Umbilical cord (tissue), 2 donors: Measurements from ENCODE around the gene VAMP1. TPM values are rescaled to one million over a fixed set of nuclear protein-coding genes. Genes with fewer than 3 reads are reported as not detected.
"Not testable (repeated sequence)": the region's sequence is repeated elsewhere in the genome, so short reads cannot be mapped to it uniquely, and the experiment has no call there.

ENCODE experiments used
- DNase-seq: peaks from one replicate; pipeline ENCODE4 v3.0.0-alpha.2; 2015; ENCODE audit warnings: low spot score
- total RNA-seq: library from RNA; depleted of rRNA; stranded (reverse); fragments of >200 nt; gene quantifications from one replicate; pipeline ENCODE4 v1.2.3, GENCODE V29; 2014; ENCODE audit warnings: low replicate concordance; ENCODE audit not compliant: insufficient read depth

VAMP1 gene, protein sequence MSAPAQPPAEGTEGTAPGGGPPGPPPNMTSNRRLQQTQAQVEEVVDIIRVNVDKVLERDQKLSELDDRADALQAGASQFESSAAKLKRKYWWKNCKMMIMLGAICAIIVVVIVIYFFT
- total RNA-seq = 1.2 TPM

DNA sequence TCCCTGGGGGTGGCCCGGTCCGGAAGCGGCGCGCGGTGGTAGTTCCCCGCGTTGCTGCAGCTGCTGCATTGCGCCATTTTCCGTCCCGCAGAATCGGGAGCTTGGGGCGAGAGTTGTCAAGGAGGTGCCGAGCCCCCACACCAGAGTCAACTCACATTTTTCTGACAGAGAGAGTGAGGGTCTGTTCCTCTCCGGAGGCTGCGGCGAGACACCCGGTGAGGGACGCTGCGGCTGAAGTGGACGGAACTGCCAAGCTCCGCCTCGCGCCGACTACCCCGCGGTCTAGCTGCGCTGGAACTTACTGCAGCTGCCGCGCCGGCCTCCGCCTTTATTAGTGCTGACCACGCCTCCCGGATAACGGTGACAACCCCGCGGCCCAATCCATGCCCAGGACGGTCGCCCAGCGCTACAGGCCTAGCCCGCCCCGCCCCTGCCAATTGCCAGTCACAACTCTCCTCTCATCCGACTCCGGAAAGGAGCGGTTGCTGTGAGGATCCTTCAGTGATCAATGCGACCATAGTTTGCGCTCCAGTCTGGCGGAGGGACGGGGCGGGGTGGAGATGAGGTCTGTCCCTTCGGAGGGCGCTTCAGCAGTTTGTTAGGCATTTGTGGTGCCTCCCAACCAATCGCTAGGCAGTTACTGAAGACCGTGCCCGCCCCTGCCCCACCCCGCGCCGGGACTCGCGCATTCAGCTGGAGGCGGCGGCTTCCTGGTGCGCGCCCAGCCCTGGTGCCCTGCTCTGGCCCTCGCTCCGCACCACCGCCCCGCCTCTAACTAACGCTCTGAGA, at the start of gene VAMP1:
Gene VAMP1 (minus strand): TSS at position 303 of the 789 bp plus-strand sequence. CDS start 146 bp downstream, at position 157.
- DNase-seq = peak; percentile 99

DNA sequence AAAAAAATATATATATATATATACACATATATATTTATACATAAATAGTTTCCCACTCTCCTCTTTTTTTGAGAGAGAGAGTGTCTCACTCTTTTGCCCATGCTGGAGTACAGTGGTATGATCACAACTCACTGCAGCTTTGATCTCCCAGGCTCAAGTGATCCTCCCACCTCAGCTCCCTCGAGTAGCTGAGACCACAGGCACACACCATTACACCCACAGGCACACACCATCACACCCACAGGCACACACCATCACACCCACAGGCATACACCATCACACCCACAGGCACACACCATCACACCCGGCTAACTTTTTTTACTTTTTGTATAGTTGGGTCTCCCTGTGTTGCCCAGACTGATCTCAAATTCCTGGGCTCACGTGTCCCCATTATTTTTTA, 49.7 kb upstream of the VAMP1 start:
- no peak for DNase-seq

DNA sequence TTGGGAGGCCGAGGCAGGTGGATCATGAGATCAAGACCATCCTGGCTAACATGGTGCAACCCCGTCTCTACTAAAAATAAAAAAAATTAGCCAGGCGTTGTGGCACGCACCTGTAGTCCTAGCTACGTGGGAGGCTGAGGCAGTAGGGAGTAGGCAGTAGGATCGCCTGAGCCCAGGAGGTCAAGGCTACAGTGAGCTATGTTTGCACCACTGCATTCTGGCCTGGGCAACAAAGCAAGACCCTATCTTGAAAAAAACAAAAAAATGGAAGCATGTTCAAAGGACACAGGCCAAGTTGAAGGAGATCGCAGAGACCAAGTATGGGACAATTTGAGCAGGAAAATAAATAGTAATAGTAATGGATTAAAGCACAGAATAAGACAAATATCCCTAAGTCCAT, 37.6 kb upstream of the VAMP1 start:
- no peak for DNase-seq

DNA sequence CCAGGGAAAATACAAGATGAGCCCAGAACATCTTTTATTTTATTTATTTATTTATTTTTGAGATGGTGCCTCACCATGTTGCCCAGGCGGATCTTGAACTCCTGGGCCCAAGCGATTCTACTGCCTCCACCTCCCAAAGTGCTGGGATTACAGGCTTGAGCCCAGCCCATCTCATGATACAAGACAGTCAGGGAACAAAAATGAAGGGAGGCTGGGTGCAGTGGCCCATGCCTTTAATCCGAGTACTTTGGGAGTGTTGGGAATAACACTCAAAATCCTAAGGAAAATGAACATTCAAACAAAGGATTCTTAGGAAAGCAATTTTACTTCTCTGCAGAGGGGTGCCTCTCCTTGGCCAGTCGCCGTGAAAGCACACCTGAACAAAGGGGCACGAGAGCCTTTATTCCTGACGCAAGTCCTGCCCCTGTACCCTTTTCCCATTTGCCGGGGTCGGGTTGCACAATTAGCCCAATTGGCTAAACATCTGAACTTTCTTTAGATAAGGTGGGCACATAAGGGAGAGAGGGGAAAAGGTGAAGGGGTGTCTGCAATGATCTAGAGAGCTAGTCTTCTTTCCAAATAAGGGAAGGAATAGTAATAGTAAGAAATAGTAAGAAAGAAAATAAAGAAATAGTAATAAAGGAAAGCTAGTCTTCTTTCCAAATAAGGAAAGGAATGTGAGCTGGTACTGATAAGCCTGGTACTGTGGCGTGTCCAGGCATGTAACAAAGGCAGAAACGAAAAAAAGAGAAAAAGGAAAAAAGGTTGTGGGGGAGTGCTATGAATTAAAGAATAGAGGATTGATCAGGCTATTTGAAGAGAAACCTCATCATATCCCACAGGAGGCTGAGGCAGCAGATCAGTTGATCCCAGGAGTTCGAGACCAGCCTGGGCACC, 36.9 kb upstream of the VAMP1 start:
- peak; percentile 62 for DNase-seq

DNA sequence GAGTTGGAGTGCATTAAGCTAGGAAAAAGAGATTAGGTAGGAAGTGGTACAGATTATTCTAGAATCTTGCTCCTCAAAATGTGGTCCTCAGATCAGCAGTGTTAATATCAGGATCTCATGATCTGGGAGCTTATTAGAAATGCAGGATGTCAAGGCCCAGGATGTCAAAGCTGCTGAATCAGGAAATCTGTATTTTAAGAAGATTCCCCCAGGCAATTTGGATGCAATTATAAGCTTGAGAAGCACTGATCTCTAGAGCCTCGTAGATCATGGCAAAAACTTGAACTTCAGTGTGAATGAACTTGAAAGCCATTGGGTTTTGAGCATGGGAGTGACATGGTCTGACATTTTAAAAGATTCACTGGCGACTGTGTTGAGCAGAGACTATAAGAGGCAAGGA, 30.0 kb upstream of the VAMP1 start:
- no peak for DNase-seq

DNA sequence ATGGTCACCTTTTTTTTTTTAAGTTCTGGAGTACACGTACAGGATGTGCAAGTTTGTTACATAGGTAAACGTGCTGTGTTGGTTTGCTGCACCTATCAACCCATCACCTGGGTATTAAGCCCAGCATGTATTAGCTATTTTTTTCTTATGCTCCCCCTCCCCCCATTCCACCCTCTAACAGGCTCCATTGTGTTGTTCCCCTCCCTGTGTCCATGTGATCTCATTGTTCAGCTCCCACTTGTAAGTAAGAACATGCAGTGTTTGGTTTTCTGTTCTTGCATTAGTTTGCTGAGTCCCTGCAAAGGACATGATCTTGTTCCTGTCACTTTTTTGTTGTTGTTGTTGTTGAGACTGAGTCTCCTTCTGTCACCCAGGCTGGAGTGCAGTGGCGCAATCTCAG, 26.8 kb upstream of the VAMP1 start:
- DNase-seq = not testable (repeated sequence)

DNA sequence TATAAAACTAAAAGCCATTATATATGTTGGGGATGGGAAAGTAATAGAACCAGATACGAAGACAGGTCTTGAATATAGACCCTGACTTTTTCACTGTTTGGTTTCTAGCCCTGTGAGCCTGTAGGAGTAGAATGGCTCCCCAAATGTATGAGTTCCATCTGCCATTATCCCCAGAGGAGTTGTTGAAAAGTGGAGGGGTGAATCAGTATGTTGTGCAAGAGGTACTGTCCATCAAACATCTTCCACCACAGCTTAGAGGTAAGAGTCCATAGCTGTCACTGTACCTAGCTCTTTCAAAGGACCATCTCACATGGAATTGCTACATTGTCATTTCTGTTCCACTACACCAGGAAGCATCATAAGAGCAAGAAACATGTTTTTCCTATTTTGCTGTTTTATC, 24.5 kb upstream of the VAMP1 start:
- no peak for DNase-seq

DNA sequence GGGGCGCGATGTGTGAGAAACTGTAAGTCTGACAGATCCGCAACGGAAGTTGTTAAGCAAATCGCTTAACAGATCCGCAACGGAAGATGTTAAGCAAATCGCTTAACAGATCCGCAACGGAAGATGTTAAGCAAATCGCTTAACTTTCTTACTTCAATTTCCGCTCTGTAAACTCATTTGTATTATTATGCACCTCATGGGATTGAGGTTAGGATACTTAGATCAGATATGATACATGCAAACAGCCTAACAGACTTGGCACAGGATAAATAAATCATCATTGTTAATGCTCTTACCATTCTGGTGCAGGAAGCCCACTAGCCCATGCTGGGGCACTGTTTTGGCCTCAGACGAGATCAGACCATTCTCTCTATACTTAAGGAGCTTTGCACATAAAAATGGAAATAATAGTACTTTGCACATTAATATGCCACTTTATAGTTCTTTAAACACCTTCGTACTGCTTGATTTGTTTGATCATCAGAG, 23.8 kb upstream of the VAMP1 start:
- peak; percentile 10 for DNase-seq

DNA sequence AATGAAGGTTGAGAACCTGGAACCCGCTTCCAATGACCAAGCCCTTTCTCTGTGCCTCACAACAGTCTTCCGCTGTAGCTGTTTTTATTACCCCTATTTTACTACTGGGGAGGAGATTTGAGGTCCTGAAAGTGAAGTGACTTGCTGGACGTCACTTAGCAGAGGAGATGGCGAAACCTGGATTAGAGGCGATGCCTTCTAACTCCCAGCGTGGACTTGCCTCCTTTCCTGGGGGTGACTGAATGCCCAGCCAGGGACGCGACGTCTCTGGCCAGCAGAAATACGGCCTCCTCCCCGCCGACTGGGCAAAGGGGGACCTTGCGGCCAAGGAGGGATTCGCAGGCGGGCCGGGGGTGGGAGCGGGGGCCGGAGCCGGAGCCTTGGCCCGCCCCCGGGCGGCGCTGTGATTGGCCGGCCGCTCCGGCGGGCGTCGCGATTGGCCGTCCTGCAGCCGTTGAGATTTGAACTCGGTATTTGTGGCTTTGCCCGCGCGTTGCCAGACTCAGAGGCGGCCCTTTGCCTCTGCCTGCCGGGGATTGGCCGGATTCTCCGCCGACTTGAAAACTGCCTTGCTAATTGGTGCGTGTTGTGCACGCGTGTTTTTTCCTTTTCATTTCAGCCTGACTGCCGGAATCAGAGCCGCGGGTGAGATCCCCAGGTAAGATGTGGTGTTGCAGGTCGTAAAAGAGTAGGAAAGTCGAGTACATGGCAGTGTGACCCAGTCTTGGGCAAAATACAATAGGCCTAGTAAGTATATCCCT, 23.2 kb upstream of the VAMP1 start, which contains the start of gene NCAPD2:
Gene NCAPD2 (plus strand): TSS at position 606 of the 761 bp plus-strand sequence. CDS start 997 bp downstream, outside the sequence.
- peak; percentile 98 for DNase-seq

DNA sequence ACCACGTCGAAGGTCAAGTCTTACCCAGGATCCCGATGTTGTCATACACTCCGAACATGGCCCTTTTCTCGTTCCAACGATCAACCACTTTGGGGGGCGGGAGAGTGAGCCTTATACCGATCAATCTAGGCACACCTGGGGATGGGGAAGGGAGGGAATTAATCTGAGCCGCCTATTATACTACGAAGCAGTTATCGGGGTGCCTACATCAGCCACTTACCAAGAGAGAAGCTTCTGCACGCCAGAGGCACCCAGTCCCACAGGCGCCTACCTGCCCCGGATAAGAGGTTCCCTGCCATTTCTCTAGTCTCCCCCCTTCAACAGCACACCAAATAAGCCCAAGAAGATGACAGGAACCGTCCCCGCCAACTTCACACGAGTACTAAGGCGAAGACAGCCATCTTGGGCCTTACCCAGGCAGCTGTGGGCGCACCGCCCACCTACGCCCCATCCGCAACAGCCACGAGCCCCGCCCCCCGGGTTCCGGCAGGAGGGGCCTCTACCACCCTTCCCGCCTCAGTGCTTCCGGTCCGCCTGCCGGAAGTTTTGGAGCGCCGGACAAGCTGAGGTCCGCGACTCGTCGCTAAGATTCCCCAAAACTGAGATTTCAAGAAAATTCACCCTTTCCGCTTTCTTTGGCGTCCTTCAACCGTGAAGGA, 22.5 kb upstream of the VAMP1 start, which contains the start of gene MRPL51:
Gene MRPL51 (minus strand): TSS at position 425 of the 659 bp plus-strand sequence. CDS start 126 bp downstream, at position 299.
- DNase-seq = peak; percentile 97

DNA sequence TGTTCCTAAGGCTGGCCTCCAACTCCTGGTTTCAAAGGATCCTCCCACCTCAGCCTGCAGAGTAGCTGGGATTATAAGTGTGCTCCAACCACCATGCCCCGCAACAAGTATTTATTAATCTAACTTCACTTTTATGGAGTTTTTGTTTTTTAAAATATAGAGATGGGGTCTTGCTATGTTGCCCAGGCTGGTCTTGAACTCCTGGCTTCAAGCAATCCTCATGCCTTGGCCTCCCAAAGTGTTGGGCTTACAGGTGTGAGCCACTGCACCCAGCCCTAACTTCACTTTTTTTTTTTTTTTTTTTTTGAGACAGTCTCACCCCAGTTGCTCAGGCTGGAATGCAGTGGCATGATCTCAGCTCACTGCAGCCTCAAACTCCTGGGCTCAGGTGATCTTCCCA, 20.2 kb upstream of the VAMP1 start:
- DNase-seq = not testable (repeated sequence)

DNA sequence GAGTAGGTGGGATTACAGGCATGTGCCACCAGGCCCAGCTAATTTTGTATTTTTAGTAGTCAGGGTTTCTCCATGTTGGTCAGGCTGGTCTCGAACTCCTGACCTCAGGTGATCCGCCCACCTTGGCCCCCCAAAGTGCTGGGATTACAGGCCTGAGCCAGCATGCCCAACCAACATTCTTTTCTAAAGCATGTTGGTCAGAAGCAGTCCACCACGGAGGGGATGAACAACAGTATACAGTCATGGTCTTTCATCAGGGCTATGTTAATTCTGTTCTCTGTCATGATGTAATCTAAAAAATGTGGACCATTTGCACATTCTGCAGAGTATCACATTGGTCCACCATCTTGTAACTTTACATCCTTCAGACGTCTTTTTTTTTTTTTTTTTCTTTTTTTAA, 19.0 kb upstream of the VAMP1 start:
- no peak for DNase-seq

DNA sequence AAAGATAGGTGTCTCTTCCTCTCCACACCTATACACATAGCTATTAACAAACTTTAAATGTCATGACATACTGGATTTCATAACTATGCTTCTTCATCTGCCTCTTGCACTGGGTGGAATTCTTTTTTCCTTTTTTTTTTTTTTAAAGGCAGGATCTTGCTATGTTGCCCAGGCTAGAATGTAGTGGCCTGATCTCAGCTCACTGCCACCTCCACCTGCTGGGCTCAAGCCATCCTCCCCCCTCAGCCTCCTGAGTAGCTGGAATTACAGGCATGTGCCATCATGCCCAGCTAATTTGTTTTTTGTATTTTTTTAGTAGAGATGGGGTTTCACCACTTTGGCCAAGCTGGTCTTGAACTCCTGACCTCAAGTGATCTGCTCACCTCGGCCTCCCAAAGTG, 17.8 kb upstream of the VAMP1 start:
- no peak for DNase-seq

DNA sequence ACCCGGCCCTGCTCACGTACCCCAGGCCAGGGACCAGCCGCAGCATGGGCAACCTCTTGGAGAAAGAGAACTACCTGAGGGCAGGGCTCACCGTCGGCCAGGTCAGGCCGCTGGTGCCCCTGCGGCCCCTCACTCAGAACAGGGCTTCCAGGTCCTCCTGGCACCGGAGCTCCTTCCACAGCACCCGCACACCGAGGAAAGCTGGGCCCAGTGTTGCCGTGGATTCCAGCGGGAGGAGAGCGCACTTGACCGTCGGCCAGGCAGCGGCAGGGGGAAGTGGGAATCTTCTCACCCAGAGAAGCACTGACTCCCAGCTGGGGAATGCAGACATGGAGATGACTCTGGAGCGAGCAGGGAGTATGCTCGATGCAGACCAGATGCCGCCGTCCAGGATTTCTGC, 7.9 kb upstream of the VAMP1 start:
- no peak for DNase-seq

DNA sequence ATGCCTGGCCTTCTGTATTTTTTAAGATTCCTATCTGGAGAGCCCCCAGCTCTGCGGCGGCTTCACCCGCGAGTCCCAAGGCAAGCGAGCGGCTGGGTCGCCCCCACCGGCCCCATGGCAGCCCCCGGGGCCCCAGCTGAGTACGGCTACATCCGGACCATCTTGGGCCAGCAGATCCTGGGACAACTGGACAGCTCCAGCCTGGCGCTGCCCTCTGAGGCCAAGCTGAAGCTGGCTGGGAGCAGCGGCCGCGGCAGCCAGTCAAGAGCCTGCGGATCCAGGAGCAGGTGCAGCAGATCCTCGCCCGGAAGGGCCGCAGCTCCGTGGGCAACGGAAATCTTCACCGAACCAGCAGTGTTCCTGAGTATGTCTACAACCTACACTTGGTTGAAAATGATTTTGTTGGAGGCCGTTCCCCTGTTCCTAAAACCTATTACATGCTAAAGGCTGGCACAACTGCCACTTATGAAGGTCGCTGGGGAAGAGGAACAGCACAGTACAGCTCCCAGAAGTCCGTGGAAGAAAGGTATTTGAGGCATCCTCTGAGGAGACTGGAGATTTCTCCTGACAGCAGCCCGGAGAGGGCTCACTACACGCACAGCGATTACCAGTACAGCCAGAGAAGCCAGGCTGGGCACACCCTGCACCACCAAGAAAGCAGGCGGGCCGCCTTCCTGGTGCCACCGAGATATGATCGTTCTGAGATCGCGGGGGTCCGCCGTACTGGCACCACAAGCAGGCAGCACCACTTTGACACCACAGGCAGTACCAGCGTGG, 7.3 kb upstream of the VAMP1 start:
- not testable (repeated sequence) for DNase-seq

DNA sequence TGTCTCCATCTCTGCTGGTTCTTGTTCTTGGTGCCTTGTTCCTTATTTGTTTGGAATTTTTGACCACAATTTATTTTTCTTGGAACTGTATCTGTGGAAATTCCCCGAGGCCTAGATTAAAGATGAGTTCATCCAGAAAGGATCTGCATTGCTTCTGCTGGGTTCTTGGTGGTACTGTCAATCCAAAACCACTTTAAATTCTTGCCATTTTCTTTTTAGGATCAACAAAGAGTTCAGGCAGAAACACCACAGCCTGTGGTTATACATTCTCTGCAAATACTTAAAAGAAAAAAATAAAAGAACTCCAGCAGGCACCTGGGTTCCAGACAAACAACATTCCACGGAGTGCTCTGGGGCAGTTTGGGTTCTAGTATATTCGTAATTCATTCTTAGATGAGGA, 6.0 kb upstream of the VAMP1 start:
- DNase-seq = no peak

DNA sequence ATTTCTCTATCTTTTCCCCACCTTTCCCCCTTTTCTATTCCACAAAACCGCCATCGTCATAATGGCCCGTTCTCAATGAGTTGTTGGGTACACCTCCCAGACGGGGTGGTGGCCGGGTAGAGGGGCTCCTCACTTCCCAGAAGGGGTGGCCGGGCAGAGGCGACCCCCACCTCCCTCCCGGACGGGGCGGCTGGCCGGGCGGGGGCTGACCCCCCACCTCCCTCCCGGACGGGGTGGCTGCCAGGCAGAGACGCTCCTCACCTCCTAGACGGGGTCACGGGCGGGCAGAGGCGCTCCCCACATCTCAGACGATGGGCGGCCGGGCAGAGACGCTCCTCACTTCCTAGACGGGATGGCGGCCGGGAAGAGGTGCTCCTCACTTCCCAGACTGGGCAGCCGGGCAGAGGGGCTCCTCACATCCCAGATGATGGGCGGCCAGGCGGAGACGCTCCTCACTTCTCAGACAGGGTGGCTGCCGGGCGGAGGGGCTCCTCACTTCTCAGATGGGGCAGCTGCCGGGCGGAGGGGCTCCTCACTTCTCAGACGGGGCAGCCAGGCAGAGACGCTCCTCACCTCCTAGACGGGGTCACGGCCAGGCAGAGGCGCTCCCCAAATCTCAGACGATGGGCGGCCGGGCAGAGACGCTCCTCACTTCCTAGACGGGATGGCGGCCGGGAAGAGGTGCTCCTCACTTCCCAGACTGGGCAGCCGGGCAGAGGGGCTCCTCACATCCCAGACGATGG, 4.9 kb upstream of the VAMP1 start:
- not testable (repeated sequence) for DNase-seq

DNA sequence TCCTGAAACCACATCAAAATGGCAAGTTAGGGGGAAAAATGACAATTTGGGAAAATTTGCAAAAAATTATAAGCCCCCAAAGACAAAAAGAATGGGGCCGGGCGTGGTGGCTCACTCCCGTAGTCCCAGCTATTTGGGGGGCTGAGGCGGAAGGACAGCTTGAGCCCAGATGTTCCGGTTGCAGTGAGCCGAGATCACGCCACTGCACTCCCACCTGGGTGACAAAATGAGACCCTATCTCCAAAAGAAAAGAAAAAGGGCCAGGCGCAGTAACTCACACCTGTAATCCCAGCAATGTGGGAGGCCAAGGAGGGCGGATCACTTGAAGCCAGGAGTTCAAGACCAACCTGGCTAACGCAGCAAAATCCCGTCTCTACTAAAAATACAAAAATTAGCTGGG, 2.0 kb upstream of the VAMP1 start:
- no peak for DNase-seq

DNA sequence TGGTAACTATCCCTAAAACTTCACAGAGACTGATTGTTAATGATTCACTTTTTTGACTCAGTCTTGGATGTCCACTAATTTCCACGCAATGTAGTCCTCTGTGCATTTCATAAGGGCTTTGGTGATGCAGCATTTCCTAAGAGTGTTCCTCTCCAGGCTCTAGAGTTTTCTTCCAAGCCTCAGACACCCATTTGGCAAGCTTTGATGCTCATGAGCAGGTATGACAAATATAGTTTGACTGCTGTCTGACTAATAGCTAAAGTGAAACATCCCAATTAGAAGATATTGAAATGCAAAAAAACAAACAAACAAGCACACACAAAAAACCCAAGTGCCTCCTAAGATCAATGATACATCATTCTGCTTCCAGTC, 1.5 kb upstream of the VAMP1 start:
- no peak for DNase-seq
